HEK293 (cell line): Measurements from ENCODE around the gene EIF3F.

Experiments
- CTCF ChIA-PET: fragments of 350-600 bp; formaldehyde crosslinking; extraction: SDS; loops from one replicate; lab custom pipeline; 2021; ENCODE audit warnings: antibody characterized with exemption; lab: Yijun Ruan, JAX
- POLR2A ChIA-PET: fragments of 300-600 bp; formaldehyde crosslinking; extraction: SDS; loops from one replicate; lab custom pipeline; 2020; ENCODE audit warnings: antibody characterized with exemption, inconsistent platforms; lab: Yijun Ruan, JAX
- H3K27ac ChIP-seq: fragments of 200-500 bp; sonication (Bioruptor generic); 2 replicates; pipeline ENCODE4 v1.5.1; 2014; ENCODE audit warnings: low read depth, low read length, control low read depth, inconsistent platforms; ENCODE audit errors: extremely low read depth
- H3K36me3 ChIP-seq, 2 experiments: fragments of 200-500 bp in 1 of 2; sonication (Bioruptor generic) in 1 of 2; 1 replicate in 1 of 2; 2 replicates in 1 of 2; pipeline ENCODE4 v1.5.1; 2014 to 2017; ENCODE audit warnings: inconsistent platforms in 2 of 2, low read length in 2 of 2; ENCODE audit not compliant: control insufficient read depth in 2 of 2, insufficient read depth in 1 of 2
- H3K4me1 ChIP-seq: fragments of 200-500 bp; sonication (Bioruptor generic); 2 replicates; pipeline ENCODE4 v1.5.1; 2014; ENCODE audit warnings: mild to moderate bottlenecking, low read length, inconsistent platforms; ENCODE audit not compliant: control insufficient read depth, insufficient read depth
- H3K4me3 ChIP-seq: 2 replicates; pipeline ENCODE4 v1.5.1; 2011; ENCODE audit warnings: low read depth, mild to moderate bottlenecking, control low read depth, low read length, moderate library complexity
- H3K9me3 ChIP-seq: fragments of 200-500 bp; sonication (Bioruptor generic); 2 replicates; pipeline ENCODE4 v1.5.1; 2014; ENCODE audit warnings: low read depth, low read length, inconsistent platforms; ENCODE audit not compliant: control insufficient read depth, insufficient read depth
- KLF9 ChIP-seq: fragments of 450-650 bp; formaldehyde crosslinking; IDR thresholded peaks from 2 replicates; pipeline ENCODE4 v1.5.1; 2016; ENCODE audit warnings: missing biosample characterization, missing genetic modification characterization, low read depth
- ZNF140 ChIP-seq: fragments of 450-650 bp; formaldehyde crosslinking; IDR thresholded peaks from 2 replicates; pipeline ENCODE4 v1.5.1; 2016; ENCODE audit warnings: missing biosample characterization, missing genetic modification characterization
- ZNF311 ChIP-seq: fragments of 450-650 bp; formaldehyde crosslinking; IDR thresholded peaks from 2 replicates; pipeline ENCODE4 v1.5.1; 2017; ENCODE audit warnings: missing biosample characterization, missing genetic modification characterization, borderline replicate concordance
- ZNF791 ChIP-seq: fragments of 450-650 bp; formaldehyde crosslinking; IDR thresholded peaks from 2 replicates; pipeline ENCODE4 v1.5.1; 2016; ENCODE audit warnings: missing biosample characterization, missing genetic modification characterization
- TF ChIP-seq, protein P1 (sequence below): fragments of 450-650 bp; formaldehyde crosslinking; IDR thresholded peaks from 2 replicates; pipeline ENCODE4 v1.5.1; 2017; ENCODE audit warnings: missing biosample characterization, missing genetic modification characterization
- TF ChIP-seq, protein P2 (sequence below): fragments of 450-650 bp; formaldehyde crosslinking; IDR thresholded peaks from 2 replicates; pipeline ENCODE4 v1.5.1; 2016; ENCODE audit warnings: missing biosample characterization, missing genetic modification characterization
- TF ChIP-seq, protein P3 (sequence below): fragments of 450-650 bp; formaldehyde crosslinking; IDR thresholded peaks from 2 replicates; pipeline ENCODE4; 2016; ENCODE audit warnings: missing biosample characterization, missing genetic modification characterization
- TF ChIP-seq, protein P4 (sequence below): fragments of 450-650 bp; formaldehyde crosslinking; IDR thresholded peaks from 2 replicates; pipeline ENCODE4 v1.5.1; 2016; ENCODE audit warnings: missing biosample characterization, missing genetic modification characterization, borderline replicate concordance

EIF3F gene

GRCh38 chr11:7944123-7944522 lies 43.0 kb upstream of the EIF3F start:
- no peak overlapping the region for H3K4me3 ChIP-seq
- H3K27ac ChIP-seq: no peak overlapping the region
- no peaks in the 10 kb centered on the region for H3K36me3 ChIP-seq
- no peaks in the 10 kb centered on the region for H3K9me3 ChIP-seq
- CTCF ChIA-PET: no interaction called here
- POLR2A ChIA-PET: no interaction called here
- H3K4me1 ChIP-seq: no peaks in the 10 kb centered on the region
- TF ChIP-seq, protein P1, sequence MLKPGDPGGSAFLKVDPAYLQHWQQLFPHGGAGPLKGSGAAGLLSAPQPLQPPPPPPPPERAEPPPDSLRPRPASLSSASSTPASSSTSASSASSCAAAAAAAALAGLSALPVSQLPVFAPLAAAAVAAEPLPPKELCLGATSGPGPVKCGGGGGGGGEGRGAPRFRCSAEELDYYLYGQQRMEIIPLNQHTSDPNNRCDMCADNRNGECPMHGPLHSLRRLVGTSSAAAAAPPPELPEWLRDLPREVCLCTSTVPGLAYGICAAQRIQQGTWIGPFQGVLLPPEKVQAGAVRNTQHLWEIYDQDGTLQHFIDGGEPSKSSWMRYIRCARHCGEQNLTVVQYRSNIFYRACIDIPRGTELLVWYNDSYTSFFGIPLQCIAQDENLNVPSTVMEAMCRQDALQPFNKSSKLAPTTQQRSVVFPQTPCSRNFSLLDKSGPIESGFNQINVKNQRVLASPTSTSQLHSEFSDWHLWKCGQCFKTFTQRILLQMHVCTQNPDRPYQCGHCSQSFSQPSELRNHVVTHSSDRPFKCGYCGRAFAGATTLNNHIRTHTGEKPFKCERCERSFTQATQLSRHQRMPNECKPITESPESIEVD (tag by site-specific recombination): no peak
- TF ChIP-seq, protein P2, sequence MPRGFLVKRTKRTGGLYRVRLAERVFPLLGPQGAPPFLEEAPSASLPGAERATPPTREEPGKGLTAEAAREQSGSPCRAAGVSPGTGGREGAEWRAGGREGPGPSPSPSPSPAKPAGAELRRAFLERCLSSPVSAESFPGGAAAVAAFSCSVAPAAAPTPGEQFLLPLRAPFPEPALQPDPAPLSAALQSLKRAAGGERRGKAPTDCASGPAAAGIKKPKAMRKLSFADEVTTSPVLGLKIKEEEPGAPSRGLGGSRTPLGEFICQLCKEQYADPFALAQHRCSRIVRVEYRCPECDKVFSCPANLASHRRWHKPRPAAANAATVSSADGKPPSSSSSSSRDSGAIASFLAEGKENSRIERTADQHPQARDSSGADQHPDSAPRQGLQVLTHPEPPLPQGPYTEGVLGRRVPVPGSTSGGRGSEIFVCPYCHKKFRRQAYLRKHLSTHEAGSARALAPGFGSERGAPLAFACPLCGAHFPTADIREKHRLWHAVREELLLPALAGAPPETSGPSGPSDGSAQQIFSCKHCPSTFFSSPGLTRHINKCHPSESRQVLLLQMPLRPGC (tag by site-specific recombination): no peak
- TF ChIP-seq ZNF311 (tag by site-specific recombination): no peak

- Histone ChIP-seq H3K9me3 (no peaks in the 10 kb centered on the region), H3K27ac (no peak overlapping the region), H3K4me3 (no peak overlapping the region), H3K4me1 (no peaks in the 10 kb centered on the region), H3K36me3 (no peaks in the 10 kb centered on the region)
- POLR2A ChIA-PET: no interaction called here
- TF ChIP-seq, protein P3, sequence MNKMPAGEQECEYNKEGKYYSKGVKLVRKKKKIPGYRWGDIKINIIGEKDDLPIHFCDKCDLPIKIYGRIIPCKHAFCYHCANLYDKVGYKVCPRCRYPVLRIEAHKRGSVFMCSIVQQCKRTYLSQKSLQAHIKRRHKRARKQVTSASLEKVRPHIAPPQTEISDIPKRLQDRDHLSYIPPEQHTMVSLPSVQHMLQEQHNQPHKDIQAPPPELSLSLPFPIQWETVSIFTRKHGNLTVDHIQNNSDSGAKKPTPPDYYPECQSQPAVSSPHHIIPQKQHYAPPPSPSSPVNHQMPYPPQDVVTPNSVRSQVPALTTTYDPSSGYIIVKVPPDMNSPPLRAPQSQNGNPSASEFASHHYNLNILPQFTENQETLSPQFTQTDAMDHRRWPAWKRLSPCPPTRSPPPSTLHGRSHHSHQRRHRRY (tag by site-specific recombination): no peak
- TF ChIP-seq ZNF791 (tag by site-specific recombination) (no peak), KLF9 (tag by site-specific recombination) (no peak), ZNF140 (tag by site-specific recombination) (no peak)
- TF ChIP-seq, protein P4, sequence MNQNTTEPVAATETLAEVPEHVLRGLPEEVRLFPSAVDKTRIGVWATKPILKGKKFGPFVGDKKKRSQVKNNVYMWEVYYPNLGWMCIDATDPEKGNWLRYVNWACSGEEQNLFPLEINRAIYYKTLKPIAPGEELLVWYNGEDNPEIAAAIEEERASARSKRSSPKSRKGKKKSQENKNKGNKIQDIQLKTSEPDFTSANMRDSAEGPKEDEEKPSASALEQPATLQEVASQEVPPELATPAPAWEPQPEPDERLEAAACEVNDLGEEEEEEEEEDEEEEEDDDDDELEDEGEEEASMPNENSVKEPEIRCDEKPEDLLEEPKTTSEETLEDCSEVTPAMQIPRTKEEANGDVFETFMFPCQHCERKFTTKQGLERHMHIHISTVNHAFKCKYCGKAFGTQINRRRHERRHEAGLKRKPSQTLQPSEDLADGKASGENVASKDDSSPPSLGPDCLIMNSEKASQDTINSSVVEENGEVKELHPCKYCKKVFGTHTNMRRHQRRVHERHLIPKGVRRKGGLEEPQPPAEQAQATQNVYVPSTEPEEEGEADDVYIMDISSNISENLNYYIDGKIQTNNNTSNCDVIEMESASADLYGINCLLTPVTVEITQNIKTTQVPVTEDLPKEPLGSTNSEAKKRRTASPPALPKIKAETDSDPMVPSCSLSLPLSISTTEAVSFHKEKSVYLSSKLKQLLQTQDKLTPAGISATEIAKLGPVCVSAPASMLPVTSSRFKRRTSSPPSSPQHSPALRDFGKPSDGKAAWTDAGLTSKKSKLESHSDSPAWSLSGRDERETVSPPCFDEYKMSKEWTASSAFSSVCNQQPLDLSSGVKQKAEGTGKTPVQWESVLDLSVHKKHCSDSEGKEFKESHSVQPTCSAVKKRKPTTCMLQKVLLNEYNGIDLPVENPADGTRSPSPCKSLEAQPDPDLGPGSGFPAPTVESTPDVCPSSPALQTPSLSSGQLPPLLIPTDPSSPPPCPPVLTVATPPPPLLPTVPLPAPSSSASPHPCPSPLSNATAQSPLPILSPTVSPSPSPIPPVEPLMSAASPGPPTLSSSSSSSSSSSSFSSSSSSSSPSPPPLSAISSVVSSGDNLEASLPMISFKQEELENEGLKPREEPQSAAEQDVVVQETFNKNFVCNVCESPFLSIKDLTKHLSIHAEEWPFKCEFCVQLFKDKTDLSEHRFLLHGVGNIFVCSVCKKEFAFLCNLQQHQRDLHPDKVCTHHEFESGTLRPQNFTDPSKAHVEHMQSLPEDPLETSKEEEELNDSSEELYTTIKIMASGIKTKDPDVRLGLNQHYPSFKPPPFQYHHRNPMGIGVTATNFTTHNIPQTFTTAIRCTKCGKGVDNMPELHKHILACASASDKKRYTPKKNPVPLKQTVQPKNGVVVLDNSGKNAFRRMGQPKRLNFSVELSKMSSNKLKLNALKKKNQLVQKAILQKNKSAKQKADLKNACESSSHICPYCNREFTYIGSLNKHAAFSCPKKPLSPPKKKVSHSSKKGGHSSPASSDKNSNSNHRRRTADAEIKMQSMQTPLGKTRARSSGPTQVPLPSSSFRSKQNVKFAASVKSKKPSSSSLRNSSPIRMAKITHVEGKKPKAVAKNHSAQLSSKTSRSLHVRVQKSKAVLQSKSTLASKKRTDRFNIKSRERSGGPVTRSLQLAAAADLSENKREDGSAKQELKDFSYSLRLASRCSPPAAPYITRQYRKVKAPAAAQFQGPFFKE: no peak
- TF ChIP-seq, protein P1 (tag by site-specific recombination): no peak
- CTCF ChIA-PET: interaction anchor here (0.6 to 1.1 kb wide), 2 partner anchors 37 to 44 kb away, joined by 3 to 4 read pairs; partner anchors contain the start of gene EIF3F
Measured at GRCh38 chr11:7949934-7950333, 37.2 kb upstream of the EIF3F start.
